H9 (cell line): Measurements from ENCODE around the gene NXT1. TPM values are rescaled to one million over a fixed set of nuclear protein-coding genes. Genes with fewer than 3 reads are reported as not detected.
A peak's percentile ranks its signal among the peaks of the same experiment; 100 is the strongest.

ENCODE experiments used
- DNase-seq: peaks from one replicate; pipeline ENCODE4 v3.0.0-alpha.2; 2017
- H2AFZ ChIP-seq: one replicate; pipeline ENCODE4 v1.6.1; 2013; ENCODE audit warnings: mild to moderate bottlenecking, low read length, control low read depth, moderate library complexity
- H2AK5ac ChIP-seq: 2 replicates; pipeline ENCODE4 v1.6.1; 2013; ENCODE audit warnings: low read length, control low read depth, mixed read lengths; ENCODE audit not compliant: insufficient read length
- H2BK120ac ChIP-seq: one replicate; pipeline ENCODE4 v1.6.1; 2013; ENCODE audit warnings: low read depth, mild to moderate bottlenecking, low read length, control low read depth, inconsistent platforms; ENCODE audit not compliant: poor library complexity, severe bottlenecking
- H2BK12ac ChIP-seq: 2 replicates; pipeline ENCODE4 v1.6.1; 2013; ENCODE audit warnings: low read length, control low read depth, mixed read lengths, low read depth; ENCODE audit not compliant: insufficient read length
- H2BK15ac ChIP-seq: 2 replicates; pipeline ENCODE4 v1.6.1; 2013; ENCODE audit warnings: low read depth, low read length, control low read depth
- H2BK20ac ChIP-seq: one replicate; pipeline ENCODE4 v1.6.1; 2013; ENCODE audit warnings: low read depth, mild to moderate bottlenecking, low read length, control low read depth, inconsistent platforms; ENCODE audit not compliant: poor library complexity, severe bottlenecking
- H2BK5ac ChIP-seq: 2 replicates; pipeline ENCODE4 v1.6.1; 2013; ENCODE audit warnings: low read length, control low read depth, mixed read lengths; ENCODE audit not compliant: insufficient read length
- H3K14ac ChIP-seq: 2 replicates; pipeline ENCODE4 v1.6.1; 2013; ENCODE audit warnings: low read length, control low read depth; ENCODE audit not compliant: insufficient read depth
- H3K18ac ChIP-seq: 2 replicates; pipeline ENCODE4 v1.6.1; 2013; ENCODE audit warnings: low read depth, mild to moderate bottlenecking, mixed read lengths, low read length, control low read depth; ENCODE audit not compliant: insufficient read length
- H3K23ac ChIP-seq: 2 replicates; pipeline ENCODE4 v1.6.1; 2013; ENCODE audit warnings: low read length, control low read depth, mixed read lengths, low read depth; ENCODE audit not compliant: insufficient read length
- H3K23me2 ChIP-seq: 2 replicates; pipeline ENCODE4 v1.6.1; 2013; ENCODE audit warnings: low read depth, mild to moderate bottlenecking, mixed read lengths, low read length, control low read depth; ENCODE audit not compliant: insufficient read length, poor library complexity, severe bottlenecking
- H3K27ac ChIP-seq: 2 replicates; pipeline ENCODE4 v1.5.1; 2013; ENCODE audit warnings: low read length, control low read depth, mixed read lengths, low read depth; ENCODE audit not compliant: insufficient read length
- H3K27me3 ChIP-seq: 2 replicates; pipeline ENCODE4 v1.6.1; 2013; ENCODE audit warnings: low read length, control low read depth, inconsistent platforms; ENCODE audit not compliant: insufficient read depth
- H3K4ac ChIP-seq: 2 replicates; pipeline ENCODE4 v1.6.1; 2013; ENCODE audit warnings: low read depth, mild to moderate bottlenecking, control low read depth, inconsistent platforms, low read length, moderate library complexity
- H3K4me1 ChIP-seq: 2 replicates; pipeline ENCODE4 v1.6.1; 2013; ENCODE audit warnings: low read length, control low read depth, inconsistent platforms; ENCODE audit not compliant: insufficient read depth
- H3K4me2 ChIP-seq: 2 replicates; pipeline ENCODE4 v1.6.1; 2013; ENCODE audit warnings: low read length, control low read depth, mixed read lengths; ENCODE audit not compliant: insufficient read length, insufficient read depth
- H3K56ac ChIP-seq: 2 replicates; pipeline ENCODE4 v1.6.1; 2013; ENCODE audit warnings: low read depth, mild to moderate bottlenecking, mixed read lengths, low read length, control low read depth; ENCODE audit not compliant: insufficient read length
- H3K79me1 ChIP-seq: 2 replicates; pipeline ENCODE4 v1.6.1; 2013; ENCODE audit warnings: low read depth, mild to moderate bottlenecking, moderate library complexity, low read length, control low read depth, inconsistent platforms; ENCODE audit not compliant: insufficient read depth, poor library complexity, severe bottlenecking
- H3K79me2 ChIP-seq: 2 replicates; pipeline ENCODE4 v1.6.1; 2013; ENCODE audit warnings: low read length, control low read depth, inconsistent platforms; ENCODE audit not compliant: insufficient read depth
- H3K9ac ChIP-seq: 2 replicates; pipeline ENCODE4 v1.6.1; 2013; ENCODE audit warnings: low read length, control low read depth, mixed read lengths; ENCODE audit not compliant: insufficient read length; ENCODE audit errors: extremely low read depth
- H3K9me3 ChIP-seq: one replicate; pipeline ENCODE4 v1.6.1; 2013; ENCODE audit warnings: low read depth, low read length, inconsistent platforms; ENCODE audit not compliant: control insufficient read depth
- H3T11ph ChIP-seq: one replicate; pipeline ENCODE4 v1.6.1; 2013; ENCODE audit warnings: mild to moderate bottlenecking, low read length, control low read depth, inconsistent platforms
- H4K20me1 ChIP-seq: one replicate; pipeline ENCODE4 v1.6.1; 2013; ENCODE audit not compliant: control insufficient read depth, insufficient read length, insufficient read depth
- H4K5ac ChIP-seq: 2 replicates; pipeline ENCODE4 v1.6.1; 2013; ENCODE audit warnings: low read depth, mild to moderate bottlenecking, mixed read lengths, low read length, control low read depth; ENCODE audit not compliant: insufficient read length
- H4K8ac ChIP-seq: replicated peaks from 2 replicates; pipeline ENCODE4 v1.6.1; 2013; ENCODE audit warnings: low read length, control low read depth, mixed read lengths, low read depth; ENCODE audit not compliant: insufficient read length
- H4K91ac ChIP-seq: 2 replicates; pipeline ENCODE4 v1.6.1; 2013; ENCODE audit warnings: low read depth, mild to moderate bottlenecking, moderate library complexity, mixed read lengths, low read length, control low read depth; ENCODE audit not compliant: insufficient read length
- H3K27ac Mint-ChIP-seq, 3 experiments: 2 replicates in 2 of 3; 3 replicates in 1 of 3; pipeline ENCODE4 v1.8.0; 2020 to 2021; ENCODE audit warnings: mixed read lengths in 3 of 3, mild to moderate bottlenecking in 1 of 3, moderate library complexity in 1 of 3
- H3K27me3 Mint-ChIP-seq: 2 replicates; pipeline ENCODE4 v1.8.0; 2021; ENCODE audit warnings: low read depth, mild to moderate bottlenecking, moderate library complexity, mixed read lengths
- H3K36me3 Mint-ChIP-seq, 3 experiments: 2 replicates in 2 of 3; 3 replicates in 1 of 3; pipeline ENCODE4 v1.8.0; 2020 to 2021; ENCODE audit warnings: low read depth in 3 of 3, mixed read lengths in 3 of 3; ENCODE audit not compliant: insufficient read depth in 1 of 3
- H3K4me1 Mint-ChIP-seq, 2 experiments: 2 replicates each; pipeline ENCODE4 v1.8.0; 2020; ENCODE audit warnings: mixed read lengths in 2 of 2
- H3K4me3 Mint-ChIP-seq, 2 experiments: 2 replicates in 1 of 2; 3 replicates in 1 of 2; pipeline ENCODE4 v1.8.0; 2020 to 2021; ENCODE audit warnings: mild to moderate bottlenecking in 2 of 2, mixed read lengths in 2 of 2, moderate library complexity in 1 of 2
- H3K9me3 Mint-ChIP-seq, 2 experiments: 2 replicates in 1 of 2; 3 replicates in 1 of 2; pipeline ENCODE4 v1.8.0; 2020; ENCODE audit warnings: mild to moderate bottlenecking in 2 of 2, mixed read lengths in 2 of 2, moderate library complexity in 1 of 2
- WGBS: extraction: QIAGEN DNeasy Blood & Tissue Kit; methylation state at CpG from one replicate; pipeline ENCODE4 v1.1.7; 2013; ENCODE audit warnings: missing lambda C conversion rate, low lambda C conversion rate, mixed read lengths; ENCODE audit not compliant: insufficient read length; ENCODE audit errors: extremely low coverage; 5-methylcytosine and 5-hydroxymethylcytosine counted together
- total RNA-seq: library from RNA; stranded (reverse); gene quantifications from 2 replicates; pipeline ENCODE4 v1.2.1, GENCODE V29; 2021
- TF ChIP-seq, protein P1 (sequence below): fragments of 200-600 bp; sonication (generic); conservative IDR thresholded peaks from 3 replicates; pipeline ENCODE4 v1.8.0; 2021; ENCODE audit warnings: antibody characterized with exemption, mild to moderate bottlenecking

NXT1 gene
- total RNA-seq, 1 experiment from 2014 or later: 25.5 TPM

DNA sequence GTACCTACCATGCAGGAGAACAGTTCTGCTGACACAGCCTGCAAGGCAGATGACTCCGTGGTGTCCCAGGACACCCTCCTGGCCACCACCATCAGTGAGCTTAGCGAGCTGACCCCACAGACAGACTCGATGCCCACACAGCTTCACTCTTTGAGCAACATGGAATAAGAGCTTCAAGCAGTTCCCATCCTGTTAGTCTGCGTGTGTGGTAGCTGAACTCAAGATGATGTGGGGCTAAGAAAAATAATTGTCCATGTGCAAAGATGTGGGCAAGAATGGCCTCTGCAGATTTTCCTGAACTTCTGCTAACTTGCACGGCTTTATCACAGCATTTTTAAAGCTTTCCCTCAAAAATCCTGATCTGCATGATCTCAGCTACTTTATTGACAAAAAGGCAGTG, 19.7 kb downstream of the NXT1 start:
- Histone ChIP-seq H3K79me1 (no peaks in the 10 kb centered on the region), H2BK5ac (no peak overlapping the region), H3T11ph (no peak overlapping the region), H4K20me1 (no peaks in the 10 kb centered on the region), H3K27ac (no peak overlapping the region), H4K91ac (no peak overlapping the region), H4K5ac (no peak overlapping the region), H3K18ac (no peak overlapping the region), H3K23me2 (no peaks in the 10 kb centered on the region), H2AK5ac (no peak overlapping the region), H2BK120ac (no peak overlapping the region), H3K4ac (no peak overlapping the region), H2BK15ac (no peak overlapping the region), H3K9ac (no peak overlapping the region), H3K23ac (no peak overlapping the region), H3K9me3 (no peaks in the 10 kb centered on the region), H4K8ac (no peak overlapping the region), H3K4me2 (no peak overlapping the region), H3K56ac (no peak overlapping the region), H3K27me3 (no peaks in the 10 kb centered on the region), H3K14ac (no peak overlapping the region), H2BK12ac (no peak overlapping the region), H3K4me1 (no peaks in the 10 kb centered on the region), H2AFZ (no peak overlapping the region), H3K79me2 (peaks cover 2% of the 10 kb centered on the region; the same call in 1 of the 2 replicates), H2BK20ac (no peak overlapping the region)
- peaks cover 3 to 6% of the 10 kb centered on the region in 2 experiments; a peak in 3 of 4 replicates for H3K4me1 Mint-ChIP-seq
- no CpG with 5 or more reads among the region's 5 CpGs for WGBS
- TF ChIP-seq, protein P1, sequence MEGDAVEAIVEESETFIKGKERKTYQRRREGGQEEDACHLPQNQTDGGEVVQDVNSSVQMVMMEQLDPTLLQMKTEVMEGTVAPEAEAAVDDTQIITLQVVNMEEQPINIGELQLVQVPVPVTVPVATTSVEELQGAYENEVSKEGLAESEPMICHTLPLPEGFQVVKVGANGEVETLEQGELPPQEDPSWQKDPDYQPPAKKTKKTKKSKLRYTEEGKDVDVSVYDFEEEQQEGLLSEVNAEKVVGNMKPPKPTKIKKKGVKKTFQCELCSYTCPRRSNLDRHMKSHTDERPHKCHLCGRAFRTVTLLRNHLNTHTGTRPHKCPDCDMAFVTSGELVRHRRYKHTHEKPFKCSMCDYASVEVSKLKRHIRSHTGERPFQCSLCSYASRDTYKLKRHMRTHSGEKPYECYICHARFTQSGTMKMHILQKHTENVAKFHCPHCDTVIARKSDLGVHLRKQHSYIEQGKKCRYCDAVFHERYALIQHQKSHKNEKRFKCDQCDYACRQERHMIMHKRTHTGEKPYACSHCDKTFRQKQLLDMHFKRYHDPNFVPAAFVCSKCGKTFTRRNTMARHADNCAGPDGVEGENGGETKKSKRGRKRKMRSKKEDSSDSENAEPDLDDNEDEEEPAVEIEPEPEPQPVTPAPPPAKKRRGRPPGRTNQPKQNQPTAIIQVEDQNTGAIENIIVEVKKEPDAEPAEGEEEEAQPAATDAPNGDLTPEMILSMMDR: no peak
- no peaks in the 10 kb centered on the region for H3K9me3 Mint-ChIP-seq
- peak overlapping the region in 1 of 3 experiments; percentile 36; a peak in 2 of 7 replicates for H3K27ac Mint-ChIP-seq
- peaks cover 23 to 79% (median 59%) of the 10 kb centered on the region in 3 experiments for H3K36me3 Mint-ChIP-seq
- no peak overlapping the region for H3K4me3 Mint-ChIP-seq
- no peak for DNase-seq
- no peaks in the 10 kb centered on the region for H3K27me3 Mint-ChIP-seq
